HCT116 (cell line): ENCODE measurements around the gene FAIM. TPM values are rescaled to one million over a fixed set of nuclear protein-coding genes. Genes with fewer than 3 reads are reported as not detected.

ENCODE experiments used
- ATAC-seq: fragments of 200-7000 bp; cut with Tn5 transposase; 2 replicates; pipeline ENCODE4 v1.9.1; 2020; ENCODE audit warnings: mild to moderate bottlenecking, moderate library complexity
- BruUV-seq: library from RNA; stranded (reverse); fragments of 400-500 nt; replicated peaks from 2 replicates; lab custom pipeline; 2021; lab: Mats Ljungman, UMichigan
- CTCF ChIA-PET: fragments of 300-600 bp; sonication (Branson Sonifier 250); formaldehyde crosslinking; loops from one replicate; lab custom pipeline; 2021; ENCODE audit warnings: antibody characterized with exemption; lab: Charles Lee
- POLR2A ChIA-PET: fragments of 300-600, 350-600 bp; sonication (Branson Sonifier 250); formaldehyde crosslinking; loops from one replicate; lab custom pipeline; 2021; ENCODE audit warnings: antibody characterized with exemption; lab: Charles Lee
- RAD21 ChIA-PET, 2 experiments: fragments of 300-600 bp; sonication (Branson Sonifier 250); formaldehyde crosslinking; loops; one replicate each; lab custom pipeline; 2023; ENCODE audit warnings: low total read pairs in 2 of 2; ENCODE audit not compliant: uncharacterized antibody in 2 of 2, unreplicated experiment in 2 of 2, low non-redundant PET in 1 of 2; lab: Charles Lee
- DNase-seq: peaks from one replicate; pipeline ENCODE4 v3.0.0-alpha.2; 2010; ENCODE audit warnings: low read depth, low spot score
- H2AFZ ChIP-seq: fragments of 200-600 bp; shearing (Covaris generic), sonication (generic); 2 replicates; pipeline ENCODE4 v1.6.1; 2017; ENCODE audit warnings: low read depth, mixed run types, mixed read lengths, antibody characterized with exemption, low read length; ENCODE audit not compliant: poor library complexity, severe bottlenecking
- H3K27ac ChIP-seq: 2 replicates; pipeline ENCODE4 v1.5.1; 2012; ENCODE audit warnings: low read depth, low read length
- H3K27me3 ChIP-seq: fragments of 200-600 bp; sonication (generic); 2 replicates; pipeline ENCODE4 v1.6.1; 2016; ENCODE audit warnings: mixed run types, low read length, mixed read lengths; ENCODE audit not compliant: insufficient read depth
- H3K36me3 ChIP-seq, 2 experiments: fragments of 200-500 bp in 1 of 2; fragments of 200-600 bp in 1 of 2; sonication (Bioruptor generic) in 1 of 2; sonication (generic) in 1 of 2; 2 replicates each; pipeline versions ENCODE4 v1.5.1 to v1.6.1; 2014 to 2016; ENCODE audit warnings: low read length in 2 of 2, inconsistent platforms in 1 of 2, mixed read lengths in 1 of 2, mixed run types in 1 of 2; ENCODE audit not compliant: insufficient read depth in 2 of 2, control insufficient read depth in 1 of 2
- H3K4me1 ChIP-seq, 2 experiments: fragments of 200-600 bp in 1 of 2; sonication (generic) in 1 of 2; 2 replicates each; pipeline versions ENCODE4 v1.5.1 to v1.6.1; 2012 to 2017; ENCODE audit warnings: low read length in 2 of 2, inconsistent platforms in 1 of 2, mild to moderate bottlenecking in 1 of 2, mixed read lengths in 1 of 2, mixed run types in 1 of 2, moderate library complexity in 1 of 2; ENCODE audit not compliant: insufficient read depth in 2 of 2, control insufficient read depth in 1 of 2
- H3K4me2 ChIP-seq: fragments of 200-600 bp; sonication (generic); 2 replicates; pipeline ENCODE4 v1.6.1; 2017; ENCODE audit warnings: mixed run types, low read length, mixed read lengths
- H3K4me3 ChIP-seq, 2 experiments: fragments of 200-600 bp in 1 of 2; sonication (generic) in 1 of 2; replicated peaks in 1 of 2; 2 replicates each; pipeline ENCODE4 v1.5.1; 2011 to 2016; ENCODE audit warnings: low read length in 2 of 2, control low read depth in 1 of 2, low read depth in 1 of 2, mild to moderate bottlenecking in 1 of 2, mixed read lengths in 1 of 2, mixed run types in 1 of 2
- H3K79me2 ChIP-seq: fragments of 200-600 bp; sonication (generic); 2 replicates; pipeline ENCODE4 v1.6.1; 2017; ENCODE audit warnings: mild to moderate bottlenecking, mixed run types, low read length, moderate library complexity, mixed read lengths; ENCODE audit not compliant: insufficient read depth
- H3K9ac ChIP-seq: fragments of 200-600 bp; sonication (generic); 2 replicates; pipeline ENCODE4 v1.6.1; 2016; ENCODE audit warnings: low read length, mixed read lengths
- H3K9me2 ChIP-seq: fragments of 200-600 bp; sonication (generic), shearing (Covaris generic); 2 replicates; pipeline ENCODE4 v1.6.1; 2017; ENCODE audit warnings: mixed run types, mild to moderate bottlenecking, moderate library complexity; ENCODE audit not compliant: insufficient read depth
- H3K9me3 ChIP-seq, 2 experiments: fragments of 200-500 bp in 1 of 2; fragments of 200-600 bp in 1 of 2; sonication (Bioruptor generic) in 1 of 2; sonication (generic) in 1 of 2; 2 replicates each; pipeline ENCODE4 v1.6.1; 2014 to 2017; ENCODE audit warnings: low read length in 2 of 2, mixed read lengths in 2 of 2, inconsistent platforms in 1 of 2, low read depth in 1 of 2, mild to moderate bottlenecking in 1 of 2, mixed run types in 1 of 2, moderate library complexity in 1 of 2; ENCODE audit not compliant: control insufficient read depth in 1 of 2, insufficient read depth in 1 of 2
- H4K20me1 ChIP-seq: fragments of 200-600 bp; sonication (generic), shearing (Covaris generic); 2 replicates; pipeline ENCODE4 v1.6.1; 2017; ENCODE audit warnings: mixed run types, mild to moderate bottlenecking, moderate library complexity; ENCODE audit not compliant: insufficient read depth
- ATF3 ChIP-seq: IDR thresholded peaks from 2 replicates; pipeline ENCODE4 v1.6.1; 2012
- CBX3 ChIP-seq: IDR thresholded peaks from 2 replicates; pipeline ENCODE4 v1.6.1; 2012; ENCODE audit warnings: low read depth
- CEBPB ChIP-seq: IDR thresholded peaks from 2 replicates; pipeline ENCODE4 v1.6.1; 2012; ENCODE audit warnings: low read depth
- CTCF ChIP-seq, 3 experiments: fragments of 200-600 bp in 1 of 3; sonication (generic) in 1 of 3; IDR thresholded peaks in 2 of 3; conservative IDR thresholded peaks in 1 of 3; 2 replicates each; pipeline ENCODE4 v1.5.1; 2012 to 2017; ENCODE audit warnings: low read depth in 2 of 3, low read length in 2 of 3, antibody characterized with exemption in 1 of 3, borderline replicate concordance in 1 of 3, control low read depth in 1 of 3, mild to moderate bottlenecking in 1 of 3, mixed read lengths in 1 of 3, mixed run types in 1 of 3, moderate library complexity in 1 of 3; ENCODE audit not compliant: insufficient read depth in 1 of 3
- EGR1 ChIP-seq: IDR thresholded peaks from 2 replicates; pipeline ENCODE4 v1.6.1; 2012; ENCODE audit warnings: low read depth
- EZH2phosphoT487 ChIP-seq: fragments of 200-600 bp; IDR thresholded peaks from 2 replicates; pipeline ENCODE4 v1.6.1; 2018; ENCODE audit warnings: antibody characterized with exemption, borderline replicate concordance
- FOSL1 ChIP-seq: IDR thresholded peaks from 2 replicates; pipeline ENCODE4 v1.6.1; 2012; ENCODE audit warnings: low read depth
- POLR2AphosphoS5 ChIP-seq: IDR thresholded peaks from 2 replicates; pipeline ENCODE4 v1.6.1; 2011; ENCODE audit warnings: mild to moderate bottlenecking, low read depth, low read length, moderate library complexity
- SIN3A ChIP-seq: IDR thresholded peaks from 2 replicates; pipeline ENCODE4 v1.6.1; 2012; ENCODE audit warnings: low read depth
- SRF ChIP-seq: IDR thresholded peaks from 2 replicates; pipeline ENCODE4 v1.6.1; 2012; ENCODE audit warnings: low read depth
- ZBTB33 ChIP-seq: IDR thresholded peaks from 2 replicates; pipeline ENCODE4 v1.6.1; 2011; ENCODE audit warnings: mild to moderate bottlenecking, low read length, moderate library complexity; ENCODE audit not compliant: insufficient replicate concordance; ENCODE audit errors: extremely low read depth
- intact Hi-C: fragments of 100-400 bp; cut with micrococcal nuclease; formaldehyde crosslinking; loops from 2 replicates; pipeline ENCODE4 v1.10.0; 2022
- total RNA-seq: library from RNA; stranded (reverse); gene quantifications from one replicate; pipeline ENCODE4 v1.2.1, GENCODE V29; 2021; ENCODE audit not compliant: unreplicated experiment

The FAIM gene
- total RNA-seq, 1 experiment from 2014 or later, result 12.2 TPM

- Histone ChIP-seq H3K4me3 (no peak overlapping the region), H3K27ac (no peak overlapping the region), H3K27me3 (no peaks in the 10 kb centered on the region), H3K79me2 (no peaks in the 10 kb centered on the region), H2AFZ (no peak overlapping the region), H3K4me1 (peaks cover 0 to 8% of the 10 kb centered on the region in 2 experiments; a peak in 1 of 4 replicates), H3K9ac (no peak overlapping the region), H3K9me2 (no peaks in the 10 kb centered on the region), H3K36me3 (no peaks in the 10 kb centered on the region), H4K20me1 (no peaks in the 10 kb centered on the region), H3K9me3 (no peaks in the 10 kb centered on the region), H3K4me2 (no peak overlapping the region)
- ChIA-PET RAD21 (no interaction called here), POLR2A (interaction anchor here (1.1 kb wide), 1 partner anchor 32 kb away, joined by 3 read pairs; the partner anchor contains the start of gene CEP70), CTCF (interaction anchor here (0.8 to 1.8 kb wide), 4 partner anchors 31 to 310 kb away, joined by 3 to 6 read pairs (median 3); partner anchors contain the start of gene CEP70)
- ATAC-seq (no peak), DNase-seq (no peak)
- TF ChIP-seq FOSL1 (peak; percentile 55; the same call in 1 of the 2 replicates), SIN3A (no peak)
- intact Hi-C loops, result no loop called here
- no TSS peak for BruUV-seq
Measured at GRCh38 chr3:138625707-138626365, 17.3 kb downstream of the FAIM start.

- no peaks in the 10 kb centered on the region for H3K9me2 ChIP-seq
- TF ChIP-seq EGR1, result no peak
- TF ChIP-seq EZH2phosphoT487, result no peak
- TF ChIP-seq CBX3, result no peak
- TF ChIP-seq ATF3, result no peak
- TF ChIP-seq POLR2AphosphoS5, result no peak
- TF ChIP-seq SRF, result no peak
- TF ChIP-seq CEBPB, result no peak
- no peak for TF ChIP-seq CTCF (IDR thresholded peaks at IDR 0.05 in 2 of 3, conservative IDR thresholded peaks at IDR 0.05 in 1 of 3; ENCODE audit: borderline replicate concordance in 1 of 3, insufficient read depth in 1 of 3, low read depth in 2 of 3, low read length in 2 of 3)
- no peak for TF ChIP-seq ZBTB33
- TF ChIP-seq, all 23 proteins: peak for 0
- ChIA-PET RAD21 (no interaction called here), CTCF (no interaction called here), POLR2A (no interaction called here)
- ATAC-seq (no peak), DNase-seq (no peak)
- Histone ChIP-seq H3K27ac (no peak overlapping the region), H3K27me3 (no peaks in the 10 kb centered on the region), H4K20me1 (no peaks in the 10 kb centered on the region), H3K4me1 (peaks cover 0 to 8% of the 10 kb centered on the region in 2 experiments; a peak in 1 of 4 replicates), H3K9me3 (no peaks in the 10 kb centered on the region), H3K9ac (no peak overlapping the region), H3K36me3 (no peaks in the 10 kb centered on the region), H3K79me2 (no peaks in the 10 kb centered on the region), H2AFZ (no peak overlapping the region), H3K4me3 (no peak overlapping the region), H3K4me2 (no peak overlapping the region)
- BruUV-seq, result no TSS peak
- intact Hi-C loops, result no loop called here
Measured at GRCh38 chr3:138629526-138629925, 21.0 kb downstream of the FAIM start.
